WERI-Rb-1 (cell line): ENCODE data around the gene ADGRD1.

Experiments used
- DNase-seq: peaks from one replicate; pipeline ENCODE4 v3.0.0-alpha.2; 2020
- H3K27ac ChIP-seq: fragments of 250-450 bp; sonication (Bioruptor Pico); 2 replicates; pipeline ENCODE4 v1.5.1; 2020; ENCODE audit warnings: mild to moderate bottlenecking, moderate library complexity
- H3K27me3 ChIP-seq: fragments of 250-450 bp; sonication (Bioruptor Pico); 2 replicates; pipeline ENCODE4 v1.5.1; 2021; ENCODE audit warnings: mild to moderate bottlenecking, low read depth, moderate library complexity; ENCODE audit not compliant: insufficient read depth, severe bottlenecking
- H3K36me3 ChIP-seq: fragments of 250-450 bp; sonication (Bioruptor Pico); 2 replicates; pipeline ENCODE4 v1.5.1; 2020; ENCODE audit warnings: mild to moderate bottlenecking, moderate library complexity
- H3K4me3 ChIP-seq: 2 replicates; pipeline ENCODE4 v1.5.1; 2011; ENCODE audit warnings: low read depth, mild to moderate bottlenecking, control low read depth, low read length
- H3K9me3 ChIP-seq: fragments of 250-450 bp; sonication (Bioruptor Pico); 2 replicates; pipeline ENCODE4 v1.5.1; 2021; ENCODE audit warnings: mild to moderate bottlenecking, moderate library complexity; ENCODE audit not compliant: severe bottlenecking
- CTCF ChIP-seq: IDR thresholded peaks from 2 replicates; pipeline ENCODE4 v1.5.1; 2011; ENCODE audit warnings: low read depth, mild to moderate bottlenecking, control low read depth, inconsistent platforms, low read length

ADGRD1 gene

DNA sequence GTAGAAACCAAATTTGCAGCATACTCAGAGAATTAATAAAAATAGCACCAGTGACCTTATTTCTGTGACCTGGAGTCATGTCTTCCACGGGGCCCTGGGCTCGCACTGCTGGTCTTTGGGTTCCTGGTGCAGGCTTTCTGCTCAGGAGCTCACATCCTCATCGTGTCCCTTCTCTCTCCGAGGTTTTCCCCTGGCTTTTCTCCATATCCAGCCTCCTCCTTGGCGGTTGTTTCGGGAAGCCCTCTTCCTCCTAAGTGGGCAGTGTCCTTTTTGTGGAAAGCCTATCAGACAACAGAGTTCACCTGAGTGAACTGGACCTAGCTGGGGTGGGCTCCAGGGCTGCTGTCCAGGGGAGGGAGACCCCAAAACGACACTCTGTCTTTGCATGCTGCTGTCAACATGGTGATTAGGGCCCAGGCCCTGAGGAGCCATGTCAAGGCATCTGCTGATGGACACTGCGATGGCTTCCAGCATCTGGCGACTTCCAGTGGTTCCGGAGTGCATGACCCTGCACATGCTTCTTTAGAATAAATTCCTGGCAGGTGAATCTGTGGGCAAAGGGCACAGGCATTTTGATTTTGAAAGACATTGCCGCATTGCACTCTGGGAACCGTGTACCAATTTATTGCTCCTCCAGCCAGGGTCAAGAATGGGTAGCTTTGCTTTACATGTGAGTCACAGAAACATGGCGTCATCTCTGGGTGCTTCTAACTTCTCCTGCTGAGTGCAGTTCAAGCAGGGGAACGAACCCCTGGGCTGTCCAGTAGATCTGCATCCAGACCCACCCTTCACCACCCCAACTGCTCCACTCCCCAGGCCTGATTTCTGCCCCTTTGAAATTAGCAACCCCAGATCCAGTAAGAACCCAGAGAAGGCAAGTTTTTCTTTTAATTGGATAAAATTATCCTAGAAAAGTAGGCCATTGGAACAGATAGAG lies 136.8 kb downstream of the ADGRD1 start:
- Histone ChIP-seq H3K9me3 (no peaks in the 10 kb centered on the region), H3K27ac (no peak overlapping the region), H3K27me3 (no peaks in the 10 kb centered on the region), H3K4me3 (no peak overlapping the region), H3K36me3 (no peaks in the 10 kb centered on the region)
- no peak for DNase-seq
- TF ChIP-seq CTCF, result no peak

GRCh38 chr12:131091413-131091975 lies 137.8 kb downstream of the ADGRD1 start:
- Histone ChIP-seq H3K36me3 (no peaks in the 10 kb centered on the region), H3K27me3 (no peaks in the 10 kb centered on the region), H3K9me3 (no peaks in the 10 kb centered on the region), H3K27ac (no peak overlapping the region), H3K4me3 (no peak overlapping the region)
- TF ChIP-seq CTCF, result no peak
- no peak for DNase-seq

GRCh38 chr12:131091976-131092691 lies 138.4 kb downstream of the ADGRD1 start:
- Histone ChIP-seq H3K4me3 (no peak overlapping the region), H3K9me3 (no peaks in the 10 kb centered on the region), H3K36me3 (no peaks in the 10 kb centered on the region), H3K27ac (no peak overlapping the region), H3K27me3 (no peaks in the 10 kb centered on the region)
- no peak for TF ChIP-seq CTCF
- no peak for DNase-seq

GRCh38 chr12:131092901-131093603 lies 139.3 kb downstream of the ADGRD1 start:
- no peak overlapping the region for H3K27ac ChIP-seq
- H3K4me3 ChIP-seq, result no peak overlapping the region
- H3K9me3 ChIP-seq, result no peaks in the 10 kb centered on the region
- DNase-seq, result no peak
- H3K27me3 ChIP-seq, result no peaks in the 10 kb centered on the region
- TF ChIP-seq CTCF, result no peak
- no peaks in the 10 kb centered on the region for H3K36me3 ChIP-seq

- no peak for DNase-seq
- H3K9me3 ChIP-seq, result no peaks in the 10 kb centered on the region
- no peaks in the 10 kb centered on the region for H3K36me3 ChIP-seq
- H3K27me3 ChIP-seq, result no peaks in the 10 kb centered on the region
- H3K27ac ChIP-seq, result no peak overlapping the region
- no peak overlapping the region for H3K4me3 ChIP-seq
- no peak for TF ChIP-seq CTCF
These were observed 139.9 kb downstream of the ADGRD1 start for GRCh38 chr12:131093604-131093955.
